SK-N-SH treated with all-trans-retinoic acid at 6 μM for 48 hours (cell line): Measurements from ENCODE around the gene DYSF.

ENCODE experiments used
- ATAC-seq: fragments of 200-7000 bp; cut with Tn5 transposase; 3 replicates; pipeline ENCODE4 v1.9.1; 2020; ENCODE audit warnings: mild to moderate bottlenecking, moderate library complexity
- ARNTL ChIP-seq: fragments of 450-650 bp; formaldehyde crosslinking; IDR thresholded peaks from 2 replicates; pipeline ENCODE4 v1.5.0; 2020; ENCODE audit warnings: low read depth, mild to moderate bottlenecking, moderate library complexity, borderline replicate concordance
- BACH2 ChIP-seq: fragments of 250-450 bp; sonication (Bioruptor Pico); IDR thresholded peaks from 2 replicates; pipeline ENCODE4 v1.9.0; 2021; ENCODE audit warnings: mild to moderate bottlenecking, borderline replicate concordance
- CREB5 ChIP-seq: fragments of 250-450 bp; sonication (Bioruptor Pico); IDR thresholded peaks from 2 replicates; pipeline ENCODE4 v1.5.1; 2020; ENCODE audit warnings: low read depth, mild to moderate bottlenecking, moderate library complexity
- CSDC2 ChIP-seq: fragments of 250-450 bp; sonication (Bioruptor Pico); IDR thresholded peaks from 2 replicates; pipeline ENCODE4 v1.5.0; 2020; ENCODE audit warnings: mild to moderate bottlenecking, moderate library complexity
- ESRRG ChIP-seq: fragments of 250-450 bp; sonication (Bioruptor Pico); IDR thresholded peaks from 2 replicates; pipeline ENCODE4 v1.6.1; 2021; ENCODE audit warnings: mild to moderate bottlenecking
- ISL1 ChIP-seq: fragments of 250-450 bp; sonication (Bioruptor Pico); IDR thresholded peaks from 2 replicates; pipeline ENCODE4 v2.1.2; 2022; ENCODE audit warnings: mild to moderate bottlenecking, moderate library complexity
- OSR1 ChIP-seq: fragments of 250-450 bp; sonication (Bioruptor Pico); IDR thresholded peaks from 2 replicates; pipeline ENCODE4 v1.8.0; 2022; ENCODE audit warnings: moderate library complexity, mild to moderate bottlenecking, inconsistent platforms
- PATZ1 ChIP-seq: fragments of 250-450 bp; sonication (Bioruptor Pico); IDR thresholded peaks from 2 replicates; pipeline ENCODE4 v1.8.0; 2020; ENCODE audit warnings: mild to moderate bottlenecking, moderate library complexity, borderline replicate concordance
- POU6F1 ChIP-seq: fragments of 250-450 bp; sonication (Bioruptor Pico); IDR thresholded peaks from 2 replicates; pipeline ENCODE4 v1.8.0; 2021; ENCODE audit warnings: low read depth, mild to moderate bottlenecking, moderate library complexity, borderline replicate concordance
- PPARA ChIP-seq: fragments of 250-450 bp; sonication (Bioruptor Pico); IDR thresholded peaks from 2 replicates; pipeline ENCODE4 v1.5.0; 2020; ENCODE audit warnings: mild to moderate bottlenecking, borderline replicate concordance
- RARB ChIP-seq: fragments of 250-450 bp; sonication (Bioruptor Pico); IDR thresholded peaks from 2 replicates; pipeline ENCODE4 v1.8.0; 2021; ENCODE audit warnings: mild to moderate bottlenecking, moderate library complexity
- SNAI2 ChIP-seq: fragments of 250-450 bp; sonication (Bioruptor Pico); IDR thresholded peaks from 2 replicates; pipeline ENCODE4 v1.5.0; 2020; ENCODE audit warnings: mild to moderate bottlenecking, moderate library complexity
- TCF4 ChIP-seq: fragments of 250-450 bp; sonication (Bioruptor Pico); IDR thresholded peaks from 2 replicates; pipeline ENCODE4 v1.8.0; 2021; ENCODE audit warnings: mild to moderate bottlenecking, moderate library complexity, borderline replicate concordance
- TSHZ2 ChIP-seq: fragments of 250-450 bp; sonication (Bioruptor Pico); IDR thresholded peaks from 2 replicates; pipeline ENCODE4 v1.5.0; 2020; ENCODE audit warnings: mild to moderate bottlenecking, moderate library complexity
- ZC3H10 ChIP-seq: fragments of 250-450 bp; sonication (Bioruptor Pico); IDR thresholded peaks from 2 replicates; pipeline ENCODE4 v1.5.1; 2021; ENCODE audit warnings: mild to moderate bottlenecking, moderate library complexity
- ZFP3 ChIP-seq: fragments of 250-450 bp; sonication (Bioruptor Pico); IDR thresholded peaks from 2 replicates; pipeline ENCODE4 v1.5.0; 2020; ENCODE audit warnings: mild to moderate bottlenecking, moderate library complexity
- ZFP30 ChIP-seq: fragments of 450-650 bp; formaldehyde crosslinking; IDR thresholded peaks from 2 replicates; pipeline ENCODE4 v1.5.0; 2022; ENCODE audit warnings: mild to moderate bottlenecking, moderate library complexity
- ZNF565 ChIP-seq: fragments of 450-650 bp; formaldehyde crosslinking; conservative IDR thresholded peaks from 2 replicates; pipeline ENCODE4 v1.5.0; 2020; ENCODE audit warnings: low read depth, mild to moderate bottlenecking, moderate library complexity
- ZNF70 ChIP-seq: fragments of 450-650 bp; formaldehyde crosslinking; IDR thresholded peaks from 2 replicates; pipeline ENCODE4 v1.5.0; 2020; ENCODE audit warnings: mild to moderate bottlenecking, moderate library complexity
- ZNF8 ChIP-seq: fragments of 450-650 bp; formaldehyde crosslinking; IDR thresholded peaks from 2 replicates; pipeline ENCODE4 v1.5.0; 2020; ENCODE audit warnings: mild to moderate bottlenecking, moderate library complexity

The DYSF gene

GRCh38 chr2:71460595-71461303 is 7.4 kb downstream of the DYSF start:
- TF ChIP-seq ZNF565 (CRISPR knock-in tag) (no peak), ESRRG (CRISPR knock-in tag) (no peak), POU6F1 (CRISPR knock-in tag) (no peak), ARNTL (CRISPR knock-in tag) (no peak)
- TF ChIP-seq, all 23 proteins: peak for 0
- ATAC-seq, result peak; percentile 48; the same call in 2 of the 3 replicates

- no peak for TF ChIP-seq TSHZ2 (CRISPR knock-in tag)
- no peak for TF ChIP-seq PATZ1 (CRISPR knock-in tag)
- no peak for TF ChIP-seq TCF4 (CRISPR knock-in tag)
- TF ChIP-seq BACH2 (CRISPR knock-in tag), result no peak
- no peak for TF ChIP-seq ISL1 (CRISPR knock-in tag)
- no peak for TF ChIP-seq ZNF565 (CRISPR knock-in tag)
- no peak for TF ChIP-seq ARNTL (CRISPR knock-in tag)
- no peak for TF ChIP-seq SNAI2 (CRISPR knock-in tag)
- TF ChIP-seq RARB (CRISPR knock-in tag), result no peak
- TF ChIP-seq ESRRG (CRISPR knock-in tag), result no peak
- TF ChIP-seq ZC3H10 (CRISPR knock-in tag), result no peak
- TF ChIP-seq ZFP30 (CRISPR knock-in tag), result no peak
- no peak for TF ChIP-seq OSR1
- no peak for TF ChIP-seq ZNF70 (CRISPR knock-in tag)
- no peak for TF ChIP-seq ZFP3
- no peak for TF ChIP-seq POU6F1 (CRISPR knock-in tag)
- TF ChIP-seq CSDC2 (CRISPR knock-in tag), result no peak
- TF ChIP-seq PPARA (CRISPR knock-in tag), result no peak
- no peak for TF ChIP-seq ZNF8 (CRISPR knock-in tag)
- no peak for ATAC-seq
Measured at GRCh38 chr2:71461304-71461671, 7.9 kb downstream of the DYSF start.

- no peak for ATAC-seq
Measured at GRCh38 chr2:71462056-71462605, 8.8 kb downstream of the DYSF start.

More at GRCh38 chr2:71462056-71462605, 8.8 kb downstream of the DYSF start:
- TF ChIP-seq ZNF70 (CRISPR knock-in tag), result no peak
- TF ChIP-seq CREB5 (CRISPR knock-in tag), result no peak
- TF ChIP-seq ZFP30 (CRISPR knock-in tag), result no peak
- TF ChIP-seq SNAI2 (CRISPR knock-in tag), result no peak
- no peak for TF ChIP-seq ZNF8 (CRISPR knock-in tag)
- TF ChIP-seq TSHZ2 (CRISPR knock-in tag), result no peak
